HEK293 (cell line): ENCODE measurements around the gene CD200.
A peak's percentile ranks its signal among the peaks of the same experiment; 100 is the strongest.

Experiments
- CTCF ChIA-PET: fragments of 350-600 bp; formaldehyde crosslinking; extraction: SDS; loops from one replicate; lab custom pipeline; 2021; ENCODE audit warnings: antibody characterized with exemption; lab: Yijun Ruan, JAX
- POLR2A ChIA-PET: fragments of 300-600 bp; formaldehyde crosslinking; extraction: SDS; loops from one replicate; lab custom pipeline; 2020; ENCODE audit warnings: antibody characterized with exemption, inconsistent platforms; lab: Yijun Ruan, JAX
- H3K27ac ChIP-seq: fragments of 200-500 bp; sonication (Bioruptor generic); 2 replicates; pipeline ENCODE4 v1.5.1; 2014; ENCODE audit warnings: low read depth, low read length, control low read depth, inconsistent platforms; ENCODE audit errors: extremely low read depth
- H3K36me3 ChIP-seq, 2 experiments: fragments of 200-500 bp in 1 of 2; sonication (Bioruptor generic) in 1 of 2; 1 replicate in 1 of 2; 2 replicates in 1 of 2; pipeline ENCODE4 v1.5.1; 2014 to 2017; ENCODE audit warnings: inconsistent platforms in 2 of 2, low read length in 2 of 2; ENCODE audit not compliant: control insufficient read depth in 2 of 2, insufficient read depth in 1 of 2
- H3K4me1 ChIP-seq: fragments of 200-500 bp; sonication (Bioruptor generic); 2 replicates; pipeline ENCODE4 v1.5.1; 2014; ENCODE audit warnings: mild to moderate bottlenecking, low read length, inconsistent platforms; ENCODE audit not compliant: control insufficient read depth, insufficient read depth
- H3K4me3 ChIP-seq: 2 replicates; pipeline ENCODE4 v1.5.1; 2011; ENCODE audit warnings: low read depth, mild to moderate bottlenecking, control low read depth, low read length, moderate library complexity
- H3K9me3 ChIP-seq: fragments of 200-500 bp; sonication (Bioruptor generic); 2 replicates; pipeline ENCODE4 v1.5.1; 2014; ENCODE audit warnings: low read depth, low read length, inconsistent platforms; ENCODE audit not compliant: control insufficient read depth, insufficient read depth
- PRDM1 ChIP-seq: fragments of 450-650 bp; formaldehyde crosslinking; IDR thresholded peaks from 2 replicates; pipeline ENCODE4; 2016; ENCODE audit warnings: missing biosample characterization, missing genetic modification characterization
- SALL2 ChIP-seq: fragments of 450-650 bp; formaldehyde crosslinking; IDR thresholded peaks from 2 replicates; pipeline ENCODE4 v1.5.0; 2017; ENCODE audit warnings: missing biosample characterization, mild to moderate bottlenecking, missing genetic modification characterization, borderline replicate concordance
- ZNF292 ChIP-seq: fragments of 450-650 bp; formaldehyde crosslinking; IDR thresholded peaks from 2 replicates; pipeline ENCODE4 v1.5.1; 2016; ENCODE audit warnings: low read depth, missing biosample characterization, missing genetic modification characterization, borderline replicate concordance
- ZNF654 ChIP-seq: fragments of 450-650 bp; formaldehyde crosslinking; IDR thresholded peaks from 2 replicates; pipeline ENCODE4 v1.5.1; 2016; ENCODE audit warnings: low read depth, missing biosample characterization, missing genetic modification characterization
- ZNF843 ChIP-seq: fragments of 450-650 bp; formaldehyde crosslinking; IDR thresholded peaks from 2 replicates; pipeline ENCODE4 v1.5.1; 2016; ENCODE audit warnings: missing biosample characterization, missing genetic modification characterization
- TF ChIP-seq, protein P1 (sequence below): sonication (generic); formaldehyde crosslinking; IDR thresholded peaks from 2 replicates; pipeline ENCODE4 v1.8.1; 2022; ENCODE audit warnings: mild to moderate bottlenecking, moderate library complexity, missing genetic modification reagents
- TF ChIP-seq, protein P2 (sequence below): fragments of 450-650 bp; formaldehyde crosslinking; IDR thresholded peaks from 2 replicates; pipeline ENCODE4 v1.5.1; 2016; ENCODE audit warnings: missing biosample characterization, missing genetic modification characterization
- TF ChIP-seq, protein P3 (sequence below): fragments of 450-650 bp; formaldehyde crosslinking; IDR thresholded peaks from 2 replicates; pipeline ENCODE4 v1.5.1; 2016; ENCODE audit warnings: missing biosample characterization, missing genetic modification characterization
- TF ChIP-seq, protein P4 (sequence below): fragments of 450-650 bp; formaldehyde crosslinking; conservative IDR thresholded peaks from 2 replicates; pipeline ENCODE4 v1.5.1; 2016; ENCODE audit warnings: low read depth, missing biosample characterization, missing genetic modification characterization

Gene CD200

GRCh38 chr3:112289011-112289410 lies 43.9 kb upstream of the CD200 start (continued):
- TF ChIP-seq, protein P1, sequence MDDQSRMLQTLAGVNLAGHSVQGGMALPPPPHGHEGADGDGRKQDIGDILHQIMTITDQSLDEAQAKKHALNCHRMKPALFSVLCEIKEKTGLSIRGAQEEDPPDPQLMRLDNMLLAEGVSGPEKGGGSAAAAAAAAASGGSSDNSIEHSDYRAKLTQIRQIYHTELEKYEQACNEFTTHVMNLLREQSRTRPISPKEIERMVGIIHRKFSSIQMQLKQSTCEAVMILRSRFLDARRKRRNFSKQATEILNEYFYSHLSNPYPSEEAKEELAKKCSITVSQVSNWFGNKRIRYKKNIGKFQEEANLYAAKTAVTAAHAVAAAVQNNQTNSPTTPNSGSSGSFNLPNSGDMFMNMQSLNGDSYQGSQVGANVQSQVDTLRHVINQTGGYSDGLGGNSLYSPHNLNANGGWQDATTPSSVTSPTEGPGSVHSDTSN (CRISPR knock-in tag) = no peak
- no peak for TF ChIP-seq ZNF292 (tag by site-specific recombination)
- no peak for TF ChIP-seq SALL2 (tag by site-specific recombination)
- TF ChIP-seq, protein P2, sequence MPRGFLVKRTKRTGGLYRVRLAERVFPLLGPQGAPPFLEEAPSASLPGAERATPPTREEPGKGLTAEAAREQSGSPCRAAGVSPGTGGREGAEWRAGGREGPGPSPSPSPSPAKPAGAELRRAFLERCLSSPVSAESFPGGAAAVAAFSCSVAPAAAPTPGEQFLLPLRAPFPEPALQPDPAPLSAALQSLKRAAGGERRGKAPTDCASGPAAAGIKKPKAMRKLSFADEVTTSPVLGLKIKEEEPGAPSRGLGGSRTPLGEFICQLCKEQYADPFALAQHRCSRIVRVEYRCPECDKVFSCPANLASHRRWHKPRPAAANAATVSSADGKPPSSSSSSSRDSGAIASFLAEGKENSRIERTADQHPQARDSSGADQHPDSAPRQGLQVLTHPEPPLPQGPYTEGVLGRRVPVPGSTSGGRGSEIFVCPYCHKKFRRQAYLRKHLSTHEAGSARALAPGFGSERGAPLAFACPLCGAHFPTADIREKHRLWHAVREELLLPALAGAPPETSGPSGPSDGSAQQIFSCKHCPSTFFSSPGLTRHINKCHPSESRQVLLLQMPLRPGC (tag by site-specific recombination) = no peak
- TF ChIP-seq ZNF843 (tag by site-specific recombination) = no peak
- no peak for TF ChIP-seq PRDM1 (tag by site-specific recombination)
- TF ChIP-seq, all 188 proteins: peak for 0

DNA sequence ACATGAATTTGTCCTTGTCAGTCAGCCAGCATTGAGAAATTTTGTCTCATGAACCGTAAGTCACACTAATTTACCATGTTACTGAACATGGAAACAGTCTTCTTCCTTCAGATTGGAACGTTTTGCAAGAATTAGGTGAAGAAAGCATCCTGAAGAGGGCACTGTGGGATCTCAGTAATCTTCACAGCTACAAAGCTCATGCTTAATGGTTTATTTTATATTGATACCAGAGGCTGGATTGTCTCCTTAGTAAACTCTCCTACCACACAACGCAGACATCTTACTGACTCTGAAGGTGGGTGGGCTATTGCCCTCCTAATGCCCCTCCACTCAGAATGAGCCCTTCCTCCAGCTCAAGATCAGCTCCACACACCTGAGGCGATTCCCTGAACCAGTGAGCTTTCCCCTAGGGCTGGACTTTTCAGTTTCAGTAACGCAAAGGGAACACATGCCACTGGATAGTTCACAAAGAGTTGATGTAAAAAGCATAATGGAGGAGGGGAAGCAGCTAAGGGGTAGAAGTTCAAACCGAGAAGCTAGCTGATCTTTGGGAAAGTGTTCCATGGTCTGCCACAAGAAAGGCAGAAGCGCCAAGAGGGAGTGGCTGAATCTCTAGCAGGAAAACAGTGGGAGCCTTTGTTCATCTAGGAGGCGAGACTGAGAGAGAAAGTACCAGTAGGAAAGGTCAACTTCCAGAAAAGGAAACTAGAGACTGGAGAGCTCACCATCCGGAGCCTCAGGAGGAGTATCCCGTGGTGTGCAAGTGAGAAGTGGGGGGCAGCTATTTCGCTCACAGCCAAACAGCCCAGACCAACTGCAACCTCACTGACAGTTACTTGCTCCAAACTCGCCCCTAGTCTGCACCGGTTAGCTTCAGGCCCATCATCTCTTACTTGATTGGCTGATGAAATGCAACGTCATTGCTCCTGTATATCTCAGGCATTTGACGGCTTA lies 39.3 kb upstream of the CD200 start, which contains the start of gene SLC9C1:
TSS of gene SLC9C1 (minus strand) at position 849 of the 954 bp plus-strand sequence. CDS start 7,425 bp downstream, outside the sequence.
- no peak within 1 kb of the TSS for H3K4me3 ChIP-seq
- POLR2A ChIA-PET = no interaction called here
- CTCF ChIA-PET = interaction anchor here (0.7 to 2.2 kb wide), 27 partner anchors 9 to 521 kb away, joined by 3 to 11 read pairs (median 4); no protein-coding TSS in a partner anchor

More for the DNA sequence above, 39.3 kb upstream of the CD200 start, which contains the start of gene SLC9C1:
- Histone ChIP-seq H3K36me3 (no peaks in the 10 kb centered on the region), H3K27ac (no peak within 1 kb of the TSS), H3K9me3 (no peaks in the 10 kb centered on the region), H3K4me1 (no peaks in the 10 kb centered on the region)
- TF ChIP-seq, protein P3, sequence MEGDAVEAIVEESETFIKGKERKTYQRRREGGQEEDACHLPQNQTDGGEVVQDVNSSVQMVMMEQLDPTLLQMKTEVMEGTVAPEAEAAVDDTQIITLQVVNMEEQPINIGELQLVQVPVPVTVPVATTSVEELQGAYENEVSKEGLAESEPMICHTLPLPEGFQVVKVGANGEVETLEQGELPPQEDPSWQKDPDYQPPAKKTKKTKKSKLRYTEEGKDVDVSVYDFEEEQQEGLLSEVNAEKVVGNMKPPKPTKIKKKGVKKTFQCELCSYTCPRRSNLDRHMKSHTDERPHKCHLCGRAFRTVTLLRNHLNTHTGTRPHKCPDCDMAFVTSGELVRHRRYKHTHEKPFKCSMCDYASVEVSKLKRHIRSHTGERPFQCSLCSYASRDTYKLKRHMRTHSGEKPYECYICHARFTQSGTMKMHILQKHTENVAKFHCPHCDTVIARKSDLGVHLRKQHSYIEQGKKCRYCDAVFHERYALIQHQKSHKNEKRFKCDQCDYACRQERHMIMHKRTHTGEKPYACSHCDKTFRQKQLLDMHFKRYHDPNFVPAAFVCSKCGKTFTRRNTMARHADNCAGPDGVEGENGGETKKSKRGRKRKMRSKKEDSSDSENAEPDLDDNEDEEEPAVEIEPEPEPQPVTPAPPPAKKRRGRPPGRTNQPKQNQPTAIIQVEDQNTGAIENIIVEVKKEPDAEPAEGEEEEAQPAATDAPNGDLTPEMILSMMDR (tag by site-specific recombination) = peak; percentile 25; the same call in 1 of the 2 replicates
- TF ChIP-seq, protein P4, sequence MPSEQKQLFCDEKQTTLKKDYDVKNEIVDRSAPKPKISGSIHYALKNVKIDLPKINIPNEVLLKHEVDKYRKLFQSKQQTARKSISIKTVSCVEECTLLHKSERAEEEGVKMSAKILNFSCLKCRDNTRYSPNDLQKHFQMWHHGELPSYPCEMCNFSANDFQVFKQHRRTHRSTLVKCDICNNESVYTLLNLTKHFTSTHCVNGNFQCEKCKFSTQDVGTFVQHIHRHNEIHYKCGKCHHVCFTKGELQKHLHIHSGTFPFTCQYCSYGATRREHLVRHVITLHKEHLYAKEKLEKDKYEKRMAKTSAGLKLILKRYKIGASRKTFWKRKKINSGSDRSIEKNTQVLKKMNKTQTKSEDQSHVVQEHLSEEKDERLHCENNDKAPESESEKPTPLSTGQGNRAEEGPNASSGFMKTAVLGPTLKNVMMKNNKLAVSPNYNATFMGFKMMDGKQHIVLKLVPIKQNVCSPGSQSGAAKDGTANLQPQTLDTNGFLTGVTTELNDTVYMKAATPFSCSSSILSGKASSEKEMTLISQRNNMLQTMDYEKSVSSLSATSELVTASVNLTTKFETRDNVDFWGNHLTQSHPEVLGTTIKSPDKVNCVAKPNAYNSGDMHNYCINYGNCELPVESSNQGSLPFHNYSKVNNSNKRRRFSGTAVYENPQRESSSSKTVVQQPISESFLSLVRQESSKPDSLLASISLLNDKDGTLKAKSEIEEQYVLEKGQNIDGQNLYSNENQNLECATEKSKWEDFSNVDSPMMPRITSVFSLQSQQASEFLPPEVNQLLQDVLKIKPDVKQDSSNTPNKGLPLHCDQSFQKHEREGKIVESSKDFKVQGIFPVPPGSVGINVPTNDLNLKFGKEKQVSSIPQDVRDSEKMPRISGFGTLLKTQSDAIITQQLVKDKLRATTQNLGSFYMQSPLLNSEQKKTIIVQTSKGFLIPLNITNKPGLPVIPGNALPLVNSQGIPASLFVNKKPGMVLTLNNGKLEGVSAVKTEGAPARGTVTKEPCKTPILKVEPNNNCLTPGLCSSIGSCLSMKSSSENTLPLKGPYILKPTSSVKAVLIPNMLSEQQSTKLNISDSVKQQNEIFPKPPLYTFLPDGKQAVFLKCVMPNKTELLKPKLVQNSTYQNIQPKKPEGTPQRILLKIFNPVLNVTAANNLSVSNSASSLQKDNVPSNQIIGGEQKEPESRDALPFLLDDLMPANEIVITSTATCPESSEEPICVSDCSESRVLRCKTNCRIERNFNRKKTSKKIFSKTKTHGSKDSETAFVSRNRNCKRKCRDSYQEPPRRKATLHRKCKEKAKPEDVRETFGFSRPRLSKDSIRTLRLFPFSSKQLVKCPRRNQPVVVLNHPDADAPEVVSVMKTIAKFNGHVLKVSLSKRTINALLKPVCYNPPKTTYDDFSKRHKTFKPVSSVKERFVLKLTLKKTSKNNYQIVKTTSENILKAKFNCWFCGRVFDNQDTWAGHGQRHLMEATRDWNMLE (tag by site-specific recombination) = no peak
- TF ChIP-seq ZNF654 (tag by site-specific recombination) = peak; percentile 60
